GM18907 (cell line): ENCODE results near the gene CDKN3.
"Not testable (repeated sequence)": the region's sequence is repeated elsewhere in the genome, so short reads cannot be mapped to it uniquely, and the experiment has no call there.

Experiments used
- ATAC-seq: cut with Tn5 transposase; IDR thresholded peaks from one replicate; pipeline ENCODE4 v1.9.1; 2021; ENCODE audit warnings: mild to moderate bottlenecking, moderate library complexity; ENCODE audit not compliant: unreplicated experiment

The CDKN3 gene

DNA sequence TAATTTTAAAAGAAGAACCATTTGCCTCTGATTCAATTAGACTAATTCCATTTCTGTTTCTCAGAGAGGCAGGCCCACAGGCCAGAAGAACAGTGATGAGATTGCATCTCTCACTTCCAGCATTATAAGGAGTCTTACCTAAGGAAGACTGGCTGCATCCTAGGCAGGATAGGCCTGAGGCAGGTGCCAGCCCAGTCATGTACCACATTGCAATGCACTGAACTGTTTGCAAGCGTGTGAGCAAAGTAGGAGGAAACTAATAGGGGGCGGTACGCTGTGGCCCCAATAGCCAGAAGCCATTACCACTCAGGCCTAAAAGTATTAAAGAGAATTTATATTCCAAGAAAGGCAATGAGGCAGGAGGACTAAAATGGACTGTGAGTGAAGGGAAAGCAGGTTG is 56.4 kb downstream of the CDKN3 start:
- no peak for ATAC-seq

GRCh38 chr14:54453990-54454389 is 57.2 kb downstream of the CDKN3 start:
- ATAC-seq = not testable (repeated sequence)

DNA sequence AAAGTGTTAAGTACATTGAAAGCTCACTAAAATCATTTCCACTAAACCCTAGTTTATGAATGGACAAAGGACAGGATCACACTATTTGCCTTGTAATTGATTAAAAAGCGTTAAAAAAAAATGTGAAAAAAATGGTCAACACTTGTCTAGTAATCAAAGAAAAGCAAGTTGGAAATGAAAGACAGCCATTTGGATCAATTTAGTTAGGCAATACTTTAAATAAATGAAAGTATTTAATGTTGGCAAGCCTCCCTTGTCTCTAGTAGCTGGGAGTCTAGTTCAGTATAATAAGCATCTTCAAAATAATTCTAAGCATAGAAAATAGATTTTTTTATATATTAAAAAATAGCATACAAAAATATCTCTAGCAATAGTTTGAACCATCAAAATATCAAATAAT is 58.6 kb downstream of the CDKN3 start:
- ATAC-seq = no peak

- not testable (repeated sequence) for ATAC-seq
These were observed 60.2 kb downstream of the CDKN3 start for GRCh38 chr14:54456820-54457608.

GRCh38 chr14:54457609-54457996 is 60.8 kb downstream of the CDKN3 start:
- no peak for ATAC-seq

GRCh38 chr14:54458536-54458935 is 61.7 kb downstream of the CDKN3 start:
- not testable (repeated sequence) for ATAC-seq

GRCh38 chr14:54459106-54459505 is 62.3 kb downstream of the CDKN3 start:
- no peak for ATAC-seq

DNA sequence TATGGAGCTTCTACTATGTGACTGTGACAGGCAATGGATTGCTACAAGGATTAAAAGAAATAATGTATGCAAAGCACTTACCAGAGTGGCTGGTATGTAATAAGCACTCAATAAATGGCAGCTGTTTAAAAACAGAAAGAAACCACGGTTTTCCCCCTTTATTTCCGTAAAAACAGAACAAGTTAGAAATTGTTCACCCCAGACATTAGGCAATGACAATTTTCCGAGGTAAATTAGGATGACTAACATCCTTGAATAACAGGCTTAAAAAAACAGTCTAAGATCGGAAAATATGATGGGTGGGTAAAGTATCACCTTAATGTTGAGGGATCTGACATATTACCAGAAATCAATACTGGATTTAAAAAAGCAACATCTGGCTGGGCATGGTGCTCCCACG is 65.2 kb downstream of the CDKN3 start:
- ATAC-seq = no peak

DNA sequence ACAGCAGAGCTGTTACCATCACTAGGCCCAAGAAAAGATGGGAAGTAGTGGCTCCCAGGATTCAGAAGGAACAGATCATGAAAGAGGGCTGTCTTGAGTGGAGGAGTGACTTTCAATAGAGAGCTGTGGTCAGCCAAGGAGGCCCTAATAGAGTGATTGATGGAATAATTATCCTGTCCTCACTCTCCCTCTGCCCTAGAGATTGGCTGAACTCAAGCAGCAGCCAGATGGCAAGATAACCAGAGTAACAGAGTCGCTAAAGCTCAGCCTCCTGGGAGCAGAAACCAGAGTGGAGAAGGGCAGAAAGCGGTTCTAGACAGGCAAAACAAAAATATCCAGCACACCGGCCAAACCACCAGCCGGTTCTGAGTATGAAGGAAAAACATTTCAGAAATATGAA is 68.8 kb downstream of the CDKN3 start:
- ATAC-seq = no peak

- no peak for ATAC-seq
These were observed 70.5 kb downstream of the CDKN3 start for GRCh38 chr14:54467280-54467679.
